OCI-LY3 (cell line): Measurements from ENCODE around the gene CLDND1.

Experiments used
- H2AFZ ChIP-seq: fragments of 200-600, 300-600 bp; shearing (Covaris generic); 2 replicates; pipeline ENCODE4 v1.6.0; 2014; ENCODE audit warnings: antibody characterized with exemption, low read depth, low read length
- H3K27ac ChIP-seq: fragments of 200-600, 300-600 bp; sonication (generic); 2 replicates; pipeline ENCODE4 v1.5.1; 2014; ENCODE audit warnings: mild to moderate bottlenecking, low read length, moderate library complexity, mixed read lengths
- H3K27me3 ChIP-seq: fragments of 200-600, 300-600 bp; sonication (generic); 2 replicates; pipeline ENCODE4 v1.6.1; 2014; ENCODE audit warnings: low read depth, low read length, mixed read lengths
- H3K36me3 ChIP-seq: fragments of 200-600, 300-600 bp; sonication (generic); replicated peaks from 2 replicates; pipeline ENCODE3; 2014; ENCODE audit warnings: low read depth, low read length, mixed read lengths
- H3K4me1 ChIP-seq: fragments of 300-600, 200-600 bp; sonication (generic); 2 replicates; pipeline ENCODE4 v1.6.1; 2014; ENCODE audit warnings: low read length, mixed read lengths
- H3K4me2 ChIP-seq: fragments of 200-600, 300-600 bp; sonication (generic); 2 replicates; pipeline ENCODE4 v1.6.1; 2014; ENCODE audit warnings: low read length, mixed read lengths
- H3K4me3 ChIP-seq: fragments of 300-600, 200-600 bp; sonication (generic); 2 replicates; pipeline ENCODE4 v1.5.1; 2014; ENCODE audit warnings: antibody characterized with exemption, mild to moderate bottlenecking, low read length, moderate library complexity
- H3K79me2 ChIP-seq: fragments of 300-600, 200-600 bp; shearing (Covaris generic); 2 replicates; pipeline ENCODE4 v1.6.1; 2014; ENCODE audit warnings: mild to moderate bottlenecking, low read length, mixed read lengths
- H3K9ac ChIP-seq: fragments of 300-600, 200-600 bp; shearing (Covaris generic); 2 replicates; pipeline ENCODE4 v1.6.0; 2014; ENCODE audit warnings: mild to moderate bottlenecking, low read length, moderate library complexity
- H3K9me3 ChIP-seq: fragments of 200-600, 300-600 bp; shearing (Covaris generic); 2 replicates; pipeline ENCODE4 v1.6.1; 2014; ENCODE audit warnings: low read length, mixed read lengths; ENCODE audit not compliant: insufficient read depth
- H4K20me1 ChIP-seq: fragments of 200-600, 300-600 bp; sonication (generic); 2 replicates; pipeline ENCODE4 v1.6.1; 2016; ENCODE audit warnings: low read length, mixed read lengths; ENCODE audit not compliant: insufficient read depth
- EZH2phosphoT487 ChIP-seq: fragments of 200-600 bp; shearing (Covaris generic); IDR thresholded peaks from 2 replicates; pipeline ENCODE4 v1.6.1; 2018; ENCODE audit warnings: antibody characterized with exemption, mixed run types, low read depth
- TF ChIP-seq, protein P1 (sequence below): fragments of 200-600, 300-600 bp; sonication (generic); IDR thresholded peaks from 2 replicates; pipeline ENCODE4 v1.5.1; 2014; ENCODE audit warnings: antibody characterized with exemption, low read length, low read depth

The CLDND1 gene

DNA sequence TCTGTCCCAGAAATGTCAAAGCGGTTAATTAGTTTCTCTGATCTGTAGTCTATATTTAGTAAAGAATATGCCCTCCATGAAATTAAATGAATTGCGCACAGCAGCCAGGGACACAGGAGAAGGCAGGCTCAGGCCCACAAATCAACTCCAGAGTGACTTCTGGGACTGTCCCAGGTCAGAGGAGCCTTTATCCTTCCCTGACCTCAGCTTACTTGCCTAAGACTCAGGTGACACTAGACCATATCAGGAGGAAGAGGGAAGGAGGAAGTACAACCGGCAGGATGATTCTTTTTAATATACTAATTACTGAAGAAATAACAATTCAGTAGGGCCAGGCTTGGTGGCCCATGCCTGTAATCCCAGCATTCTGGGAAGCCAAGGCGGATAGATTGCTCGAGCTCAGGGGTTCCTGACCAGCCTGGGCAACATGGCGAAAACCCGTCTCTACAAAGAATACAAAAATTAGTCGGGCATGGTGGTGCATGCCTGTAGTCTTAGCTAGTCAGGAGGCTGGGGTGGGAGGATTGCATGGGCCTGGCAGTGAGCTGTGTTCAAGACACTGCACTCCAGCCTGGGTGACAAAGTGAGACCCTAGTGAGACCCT, 7.3 kb upstream of the CLDND1 start:
- TF ChIP-seq, protein P1, sequence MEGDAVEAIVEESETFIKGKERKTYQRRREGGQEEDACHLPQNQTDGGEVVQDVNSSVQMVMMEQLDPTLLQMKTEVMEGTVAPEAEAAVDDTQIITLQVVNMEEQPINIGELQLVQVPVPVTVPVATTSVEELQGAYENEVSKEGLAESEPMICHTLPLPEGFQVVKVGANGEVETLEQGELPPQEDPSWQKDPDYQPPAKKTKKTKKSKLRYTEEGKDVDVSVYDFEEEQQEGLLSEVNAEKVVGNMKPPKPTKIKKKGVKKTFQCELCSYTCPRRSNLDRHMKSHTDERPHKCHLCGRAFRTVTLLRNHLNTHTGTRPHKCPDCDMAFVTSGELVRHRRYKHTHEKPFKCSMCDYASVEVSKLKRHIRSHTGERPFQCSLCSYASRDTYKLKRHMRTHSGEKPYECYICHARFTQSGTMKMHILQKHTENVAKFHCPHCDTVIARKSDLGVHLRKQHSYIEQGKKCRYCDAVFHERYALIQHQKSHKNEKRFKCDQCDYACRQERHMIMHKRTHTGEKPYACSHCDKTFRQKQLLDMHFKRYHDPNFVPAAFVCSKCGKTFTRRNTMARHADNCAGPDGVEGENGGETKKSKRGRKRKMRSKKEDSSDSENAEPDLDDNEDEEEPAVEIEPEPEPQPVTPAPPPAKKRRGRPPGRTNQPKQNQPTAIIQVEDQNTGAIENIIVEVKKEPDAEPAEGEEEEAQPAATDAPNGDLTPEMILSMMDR: no peak
- TF ChIP-seq EZH2phosphoT487: no peak
- Histone ChIP-seq H3K27me3 (peaks cover 43% of the 10 kb centered on the region), H3K4me1 (peaks cover 33% of the 10 kb centered on the region), H3K9me3 (no peaks in the 10 kb centered on the region), H4K20me1 (no peaks in the 10 kb centered on the region), H3K79me2 (no peaks in the 10 kb centered on the region), H3K4me3 (no peak overlapping the region), H2AFZ (no peak overlapping the region), H3K27ac (no peak overlapping the region), H3K4me2 (peak overlapping the region; percentile 28; the same call in 1 of the 2 replicates), H3K9ac (no peak overlapping the region), H3K36me3 (no peaks in the 10 kb centered on the region)

DNA sequence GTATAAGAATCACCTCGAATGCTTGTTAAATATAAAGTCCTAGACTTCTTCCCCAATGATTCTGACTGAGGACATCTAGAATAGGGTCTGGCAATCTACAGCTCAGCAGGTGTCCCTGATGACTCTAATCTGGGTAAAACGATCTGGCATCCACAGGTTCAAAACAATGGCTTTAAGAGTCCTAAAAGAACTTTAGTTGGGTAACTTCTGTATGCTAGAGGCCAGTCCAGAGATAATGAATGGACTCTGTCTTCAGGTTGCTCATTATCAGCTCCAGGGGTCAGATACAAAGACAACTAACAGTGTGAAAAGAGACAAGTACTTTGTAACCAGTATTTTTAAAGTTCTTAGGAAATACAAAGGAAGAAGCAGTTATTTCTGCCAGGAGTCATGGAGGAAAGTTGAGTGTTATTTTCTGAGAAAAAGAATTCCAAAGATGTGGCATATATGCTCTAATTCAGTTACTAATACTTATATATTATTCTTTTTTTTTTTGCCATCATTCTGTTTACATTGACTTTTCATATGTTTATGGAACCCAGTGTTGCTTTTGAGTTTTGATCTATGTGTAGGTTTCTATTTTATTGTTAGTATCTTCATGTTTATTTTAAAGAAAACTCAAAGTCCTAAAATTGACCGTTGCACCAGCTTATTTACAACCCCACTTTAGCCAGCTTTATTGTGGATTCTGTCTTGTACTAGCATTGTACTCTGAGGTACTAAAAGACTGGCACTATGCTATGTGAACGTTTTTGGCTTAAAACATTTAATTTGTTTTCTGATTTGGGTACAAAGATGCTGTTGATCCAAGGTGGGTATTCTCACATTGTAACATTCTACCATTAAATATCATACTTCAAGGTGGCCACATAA, 6.0 kb upstream of the CLDND1 start:
- TF ChIP-seq EZH2phosphoT487: no peak
- TF ChIP-seq, protein P1: no peak
- H3K36me3 ChIP-seq: no peaks in the 10 kb centered on the region
- no peak overlapping the region for H3K9ac ChIP-seq
- no peak overlapping the region for H3K27ac ChIP-seq
- H3K79me2 ChIP-seq: no peaks in the 10 kb centered on the region
- peaks cover 36% of the 10 kb centered on the region for H3K27me3 ChIP-seq
- no peak overlapping the region for H2AFZ ChIP-seq
- no peaks in the 10 kb centered on the region for H3K9me3 ChIP-seq
- H3K4me2 ChIP-seq: no peak overlapping the region
- H3K4me3 ChIP-seq: no peak overlapping the region
- peaks cover 33% of the 10 kb centered on the region for H3K4me1 ChIP-seq
- no peaks in the 10 kb centered on the region for H4K20me1 ChIP-seq

DNA sequence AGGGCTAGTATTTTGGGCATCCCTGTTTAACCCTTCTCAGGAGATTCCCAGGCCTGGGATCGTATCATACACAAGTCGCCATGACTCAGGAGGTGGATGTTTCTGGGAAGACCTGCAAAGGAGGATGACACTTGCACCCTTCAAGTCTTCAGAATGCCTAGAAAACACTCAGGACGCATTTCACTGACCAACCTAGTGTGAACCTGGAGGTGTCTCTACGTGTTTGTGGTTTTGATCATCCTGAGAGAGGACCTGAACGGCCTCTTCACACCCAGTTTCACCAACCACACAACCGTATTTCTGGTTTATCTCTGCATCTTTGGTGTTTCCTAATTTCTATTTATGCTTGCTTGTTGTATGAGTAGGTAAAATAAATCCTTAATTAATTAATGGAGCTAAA, 2.8 kb upstream of the CLDND1 start:
- peaks cover 3% of the 10 kb centered on the region; the same call in 1 of the 2 replicates for H4K20me1 ChIP-seq
- H3K4me3 ChIP-seq: no peak overlapping the region
- no peak for TF ChIP-seq EZH2phosphoT487
- TF ChIP-seq, protein P1: no peak
- H3K27ac ChIP-seq: no peak overlapping the region
- H3K4me1 ChIP-seq: peaks cover 19% of the 10 kb centered on the region
- no peaks in the 10 kb centered on the region for H3K9me3 ChIP-seq
- peaks cover 5% of the 10 kb centered on the region; the same call in 1 of the 2 replicates for H3K27me3 ChIP-seq
- H3K9ac ChIP-seq: no peak overlapping the region
- peaks cover 20% of the 10 kb centered on the region for H3K79me2 ChIP-seq
- H3K4me2 ChIP-seq: no peak overlapping the region
- H3K36me3 ChIP-seq: peaks cover 6% of the 10 kb centered on the region
- no peak overlapping the region for H2AFZ ChIP-seq

DNA sequence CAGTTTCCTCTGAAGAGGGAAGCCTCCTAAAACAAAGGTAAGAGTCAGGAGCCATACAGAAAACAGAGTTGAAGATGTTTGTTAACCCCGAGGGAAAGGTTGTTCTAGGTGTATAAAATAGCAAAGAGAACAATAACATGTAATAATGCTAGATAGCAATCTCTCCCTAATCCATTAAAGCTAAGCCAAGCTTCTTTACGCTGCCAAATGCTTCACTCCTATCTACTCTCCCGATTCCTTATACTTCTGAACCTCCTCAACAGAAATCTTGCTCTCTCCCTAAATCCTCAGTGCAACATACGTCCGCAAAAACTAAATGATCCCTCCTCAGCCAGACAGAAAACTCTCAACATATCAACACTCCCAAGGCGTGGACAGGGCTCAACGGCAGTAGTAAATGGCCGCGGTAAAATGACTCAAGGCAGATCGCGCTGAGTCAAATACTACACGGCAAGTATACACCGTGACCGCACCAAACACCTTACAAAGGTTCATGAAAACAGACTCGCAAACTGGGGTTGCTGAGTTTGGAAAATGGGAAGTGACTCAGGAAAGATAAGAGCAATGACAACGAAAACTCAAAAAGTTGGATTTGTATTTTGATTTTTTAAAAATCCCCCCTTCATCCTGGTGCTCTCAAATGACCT, 682 bp downstream of the CLDND1 start:
- H3K4me2 ChIP-seq: peak overlapping the region; percentile 88
- peaks cover 4% of the 10 kb centered on the region; the same call in 1 of the 2 replicates for H3K27me3 ChIP-seq
- H3K9ac ChIP-seq: peak overlapping the region; percentile 93
- TF ChIP-seq EZH2phosphoT487: no peak
- TF ChIP-seq, protein P1: no peak
- peak overlapping the region; percentile 98 for H3K4me3 ChIP-seq
- peaks cover 10% of the 10 kb centered on the region for H3K4me1 ChIP-seq
- peak overlapping the region; percentile 64; the same call in 1 of the 2 replicates for H2AFZ ChIP-seq
- H3K27ac ChIP-seq: peak overlapping the region; percentile 37
- peaks cover 7% of the 10 kb centered on the region; the same call in 1 of the 2 replicates for H4K20me1 ChIP-seq
- peaks cover 29% of the 10 kb centered on the region for H3K36me3 ChIP-seq
- no peaks in the 10 kb centered on the region for H3K9me3 ChIP-seq
- peaks cover 21% of the 10 kb centered on the region for H3K79me2 ChIP-seq
